T-cell (primary cell): ENCODE results near the gene C1QL4. TPM values are rescaled to one million over a fixed set of nuclear protein-coding genes. Genes with fewer than 3 reads are reported as not detected.

Experiments
- ATAC-seq, 4 experiments: fragments of 200-7000 bp in 3 of 4; fragments of 150-1000 bp in 1 of 4; cut with Tn5 transposase; replicated peaks in 1 of 4; 1 replicate in 3 of 4; 2 replicates in 1 of 4; pipeline ENCODE4 v1.10.0; 2021; ENCODE audit warnings: moderate library complexity in 3 of 4, mild to moderate bottlenecking in 2 of 4, moderate number of reproducible peaks in 1 of 4
- CTCF ChIA-PET, 2 donors: fragments of 300-600 bp; sonication (Branson Sonifier 250); formaldehyde crosslinking; loops; one replicate each; lab custom pipeline; 2022; ENCODE audit warnings: antibody characterized with exemption in 2 of 2; lab: Charles Lee
- POLR2A ChIA-PET, 2 donors: fragments of 300-600 bp; sonication (Branson Sonifier 250); formaldehyde crosslinking; loops; one replicate each; lab custom pipeline; 2022; ENCODE audit warnings: antibody characterized with exemption in 2 of 2; lab: Charles Lee
- DNase-seq, 35 experiments: peaks; one replicate each; pipeline versions ENCODE4 v3.0.0 to v3.0.0-alpha.2; 2013 to 2023
- H3K27ac ChIP-seq: one replicate; pipeline ENCODE4 v1.5.1; 2013; ENCODE audit warnings: low read length
- H3K27me3 ChIP-seq, 2 experiments: replicated peaks in 1 of 2; 1 replicate in 1 of 2; 2 replicates in 1 of 2; pipeline versions ENCODE4 v1.6.1 to v1.7.0; 2013; ENCODE audit warnings: low read length in 1 of 2, mixed read lengths in 1 of 2; ENCODE audit not compliant: control insufficient read depth in 2 of 2, insufficient read depth in 2 of 2; ENCODE audit errors: extremely low read depth in 1 of 2
- H3K36me3 ChIP-seq, 2 donors: 1 replicate in 1 of 2; 2 replicates in 1 of 2; pipeline versions ENCODE4 v1.6.1 to v1.7.0; 2013; ENCODE audit warnings: low read length in 1 of 2; ENCODE audit not compliant: control insufficient read depth in 2 of 2, insufficient read depth in 1 of 2; ENCODE audit errors: extremely low read depth in 1 of 2
- H3K4me1 ChIP-seq, 2 experiments: 1 replicate in 1 of 2; 2 replicates in 1 of 2; pipeline versions ENCODE4 v1.6.1 to v1.7.0; 2013; ENCODE audit warnings: low read length in 2 of 2, mixed read lengths in 1 of 2; ENCODE audit not compliant: insufficient read depth in 2 of 2, control insufficient read depth in 1 of 2; ENCODE audit errors: extremely low read depth in 1 of 2
- H3K4me3 ChIP-seq, 2 donors: 1 replicate in 1 of 2; 2 replicates in 1 of 2; pipeline versions ENCODE4 v1.5.1 to v1.7.0; 2013; ENCODE audit warnings: mild to moderate bottlenecking in 2 of 2, low read length in 1 of 2, moderate library complexity in 1 of 2; ENCODE audit not compliant: control insufficient read depth in 1 of 2; ENCODE audit errors: extremely low read depth in 1 of 2
- H3K9me3 ChIP-seq: 2 replicates; pipeline ENCODE4 v1.7.0; 2013
- H3K27ac Mint-ChIP-seq, 2 donors: one replicate each; pipeline ENCODE4 v1.8.0; 2020 to 2021; ENCODE audit warnings: mild to moderate bottlenecking in 2 of 2, mixed read lengths in 2 of 2
- H3K27me3 Mint-ChIP-seq, 2 donors: one replicate each; pipeline ENCODE4 v1.8.0; 2021 to 2022; ENCODE audit warnings: mixed read lengths in 2 of 2
- H3K36me3 Mint-ChIP-seq: one replicate; pipeline ENCODE4 v1.8.0; 2021; ENCODE audit warnings: mixed read lengths
- H3K4me1 Mint-ChIP-seq, 3 donors: one replicate each; pipeline ENCODE4 v1.8.0; 2020 to 2022; ENCODE audit warnings: mixed read lengths in 3 of 3, mild to moderate bottlenecking in 1 of 3
- H3K4me3 Mint-ChIP-seq, 3 donors: one replicate each; pipeline ENCODE4 v1.8.0; 2020 to 2022; ENCODE audit warnings: mild to moderate bottlenecking in 3 of 3, mixed read lengths in 3 of 3, moderate library complexity in 3 of 3
- H3K9me3 Mint-ChIP-seq, 3 donors: one replicate each; pipeline ENCODE4 v1.8.0; 2020 to 2022; ENCODE audit warnings: mixed read lengths in 3 of 3
- WGBS: methylation state at CpG from one replicate; pipeline ENCODE4 v1.1.5; 2013; ENCODE audit warnings: missing lambda C conversion rate; ENCODE audit not compliant: insufficient coverage; 5-methylcytosine and 5-hydroxymethylcytosine counted together
- total RNA-seq, 35 experiments: library from RNA in 6 of 35; stranded (reverse) in 6 of 35; fragments of 120-200 nt in 1 of 35; gene quantifications; one replicate each; pipeline versions ENCODE4 v1.2.1 to v1.2.4 and lab custom pipeline; 2013 to 2026

C1QL4 gene
- total RNA-seq, 5 donors from 2014 or later (not counting 1 experiment from before 2014, with no cell fraction given) = not detected

- H3K27me3 ChIP-seq = no peaks in the 10 kb centered on the region
- Mint-ChIP-seq H3K27ac (peak overlapping the region; percentile 62 to 78), H3K4me1 (peaks cover 30 to 32% (median 32%) of the 10 kb centered on the region in 3 donors), H3K9me3 (no peaks in the 10 kb centered on the region), H3K27me3 (no peaks in the 10 kb centered on the region), H3K36me3 (no peaks in the 10 kb centered on the region), H3K4me3 (peak overlapping the region in 2 of 3 donors; percentile 9 to 21)
- peaks cover 0 to 15% of the 10 kb centered on the region in 2 experiments for H3K4me1 ChIP-seq
- H3K4me3 ChIP-seq = no peak overlapping the region
- 80% methylated on average over 2 of the region's 6 CpGs for WGBS
- no peaks in the 10 kb centered on the region for H3K36me3 ChIP-seq
- no peaks in the 10 kb centered on the region for H3K9me3 ChIP-seq
- ATAC-seq (no peak), DNase-seq (peak in 11 of 35 experiments; percentile 3 to 45 (median 14))
- CTCF ChIA-PET = interaction anchor here in 1 of 2 donors (0.6 to 1.7 kb wide), 2 partner anchors 11 to 15 kb away, joined by 3 to 9 read pairs; no protein-coding TSS in a partner anchor
- peak overlapping the region; percentile 35 for H3K27ac ChIP-seq
- POLR2A ChIA-PET = interaction anchor here in 1 of 2 donors (0.6 to 0.7 kb wide), 2 partner anchors 75 to 141 kb away, joined by 9 to 10 read pairs; no protein-coding TSS in a partner anchor
These were observed 32.6 kb upstream of the C1QL4 start for GRCh38 chr12:49369411-49370145.

- Mint-ChIP-seq H3K4me3 (peak overlapping the region; percentile 84 to 97 (median 96)), H3K27me3 (no peaks in the 10 kb centered on the region), H3K9me3 (no peaks in the 10 kb centered on the region), H3K27ac (peak overlapping the region; percentile 81 to 90), H3K36me3 (no peaks in the 10 kb centered on the region), H3K4me1 (peaks cover 30 to 32% (median 32%) of the 10 kb centered on the region in 3 donors)
- peaks cover 0 to 15% of the 10 kb centered on the region in 2 experiments for H3K4me1 ChIP-seq
- peak overlapping the region; percentile 59 for H3K27ac ChIP-seq
- H3K4me3 ChIP-seq = no peak overlapping the region
- no peaks in the 10 kb centered on the region for H3K27me3 ChIP-seq
- WGBS = no CpG with 5 or more reads among the region's 3 CpGs
- DNase-seq (no peak), ATAC-seq (no peak)
- CTCF ChIA-PET = interaction anchor here in 1 of 2 donors (0.7 to 2.1 kb wide), 3 partner anchors 10 to 146 kb away, joined by 4 to 32 read pairs (median 6); partner anchors contain the start of gene C1QL4
- POLR2A ChIA-PET = interaction anchor here in 1 of 2 donors (0.7 kb wide), 1 partner anchor 194 kb away, joined by 11 read pairs; no protein-coding TSS in a partner anchor
- H3K9me3 ChIP-seq = no peaks in the 10 kb centered on the region
- H3K36me3 ChIP-seq = no peaks in the 10 kb centered on the region
These were observed 31.2 kb upstream of the C1QL4 start for GRCh38 chr12:49368240-49368600.

GRCh38 chr12:49367381-49368239 lies 30.6 kb upstream of the C1QL4 start, which contains the start of gene SPATS2:
SPATS2 (plus strand) TSS chr12:49367462; CDS start chr12:49461013, 93,551 bp downstream.
- peak within 1 kb of the TSS; percentile 64 for H3K27ac ChIP-seq
- no peaks in the 10 kb centered on the region for H3K36me3 Mint-ChIP-seq

GRCh38 chr12:49366652-49367380 lies 29.8 kb upstream of the C1QL4 start:
- H3K36me3 Mint-ChIP-seq = no peaks in the 10 kb centered on the region
- WGBS = under 1% methylated on average over 97 of the region's 97 CpGs
- peak overlapping the region; percentile 82 to 97 for H3K4me3 ChIP-seq
- H3K4me1 Mint-ChIP-seq = peaks cover 30 to 32% (median 32%) of the 10 kb centered on the region in 3 donors
- H3K36me3 ChIP-seq = no peaks in the 10 kb centered on the region
- ATAC-seq (peak; percentile 83 to 89 (median 87)), DNase-seq (peak; percentile 67 to 89 (median 81))
- no peaks in the 10 kb centered on the region for H3K27me3 Mint-ChIP-seq
- peak overlapping the region; percentile 92 to 96 for H3K27ac Mint-ChIP-seq
- H3K9me3 ChIP-seq = no peaks in the 10 kb centered on the region
- no peaks in the 10 kb centered on the region for H3K27me3 ChIP-seq
- H3K4me1 ChIP-seq = peaks cover 0 to 15% of the 10 kb centered on the region in 2 experiments
- no peaks in the 10 kb centered on the region for H3K9me3 Mint-ChIP-seq
- ChIA-PET POLR2A (interaction anchor here in 1 of 2 donors (0.5 to 1.7 kb wide), 8 partner anchors 18 to 765 kb away, joined by 3 to 7 read pairs (median 4); partner anchors contain the start of genes TMBIM6 and TROAP), CTCF (interaction anchor here (0.5 to 2.1 kb wide), 16 partner anchors 9 to 374 kb away, joined by 3 to 32 read pairs (median 4); partner anchors contain the start of genes TMBIM6 (in 1 of the 2) and TROAP (in 1 of the 2))
- H3K4me3 Mint-ChIP-seq = peak overlapping the region; percentile 84 to 97 (median 96)
- H3K27ac ChIP-seq = peak overlapping the region; percentile 64

More at GRCh38 chr12:49367381-49368239, 30.6 kb upstream of the C1QL4 start, which contains the start of gene SPATS2:
- no peaks in the 10 kb centered on the region for H3K9me3 Mint-ChIP-seq
- no peak for ATAC-seq
- ChIA-PET CTCF (interaction anchor here (0.6 to 2.1 kb wide), 15 partner anchors 9 to 374 kb away, joined by 3 to 32 read pairs (median 4); partner anchors contain the start of gene TMBIM6 (in 1 of the 2)), POLR2A (interaction anchor here in 1 of 2 donors (0.6 to 1.7 kb wide), 6 partner anchors 17 to 765 kb away, joined by 4 to 7 read pairs (median 4); partner anchors contain the start of genes TMBIM6 and TROAP)
- no peaks in the 10 kb centered on the region for H3K27me3 Mint-ChIP-seq
- peak within 1 kb of the TSS; percentile 84 to 97 (median 96) for H3K4me3 Mint-ChIP-seq
- Histone ChIP-seq H3K27me3 (no peaks in the 10 kb centered on the region), H3K4me1 (peaks cover 0 to 15% of the 10 kb centered on the region in 2 experiments), H3K36me3 (no peaks in the 10 kb centered on the region), H3K9me3 (no peaks in the 10 kb centered on the region), H3K4me3 (peak within 1 kb of the TSS; percentile 82 to 97)
- H3K4me1 Mint-ChIP-seq = peaks cover 30 to 32% (median 32%) of the 10 kb centered on the region in 3 donors
- H3K27ac Mint-ChIP-seq = peak within 1 kb of the TSS; percentile 92 to 96
- WGBS = 7% methylated on average over 33 of the region's 52 CpGs
- peak in 3 of 35 experiments; percentile 46 to 81 (median 67) for DNase-seq

GRCh38 chr12:49366096-49366651 lies 29.2 kb upstream of the C1QL4 start:
- Mint-ChIP-seq H3K4me3 (peak overlapping the region; percentile 84 to 97 (median 96)), H3K27ac (peak overlapping the region; percentile 92 to 96), H3K36me3 (no peaks in the 10 kb centered on the region), H3K9me3 (no peaks in the 10 kb centered on the region), H3K4me1 (peaks cover 27 to 32% (median 32%) of the 10 kb centered on the region in 3 donors), H3K27me3 (peaks cover 0 to 3% of the 10 kb centered on the region in 2 donors)
- peak in 1 of 35 experiments; percentile 8 for DNase-seq
- 15% methylated on average over 35 of the region's 38 CpGs for WGBS
- CTCF ChIA-PET = interaction anchor here (0.5 to 2.1 kb wide), 10 partner anchors 8 to 256 kb away, joined by 3 to 32 read pairs (median 5); partner anchors contain the start of gene TROAP (in 1 of the 2)
- H3K9me3 ChIP-seq = no peaks in the 10 kb centered on the region
- H3K36me3 ChIP-seq = no peaks in the 10 kb centered on the region
- peak in 1 of 4 experiments; percentile 0 for ATAC-seq
- H3K27me3 ChIP-seq = no peaks in the 10 kb centered on the region
- H3K4me1 ChIP-seq = peaks cover 0 to 15% of the 10 kb centered on the region in 2 experiments
- POLR2A ChIA-PET = interaction anchor here in 1 of 2 donors (0.5 to 1.7 kb wide), 4 partner anchors 43 to 375 kb away, joined by 3 to 7 read pairs (median 4); partner anchors contain the start of genes TMBIM6 and TROAP
- H3K27ac ChIP-seq = peak overlapping the region; percentile 64
- H3K4me3 ChIP-seq = peak overlapping the region; percentile 82 to 97
